Esophagus muscularis mucosa (tissue), 4 donors: ENCODE data around the gene P4HB. TPM values are rescaled to one million over a fixed set of nuclear protein-coding genes. Genes with fewer than 3 reads are reported as not detected.

ENCODE experiments used
- DNase-seq: peaks from one replicate; pipeline ENCODE4 v3.0.0-alpha.2; 2017; ENCODE audit errors: extremely low spot score
- H3K27ac ChIP-seq, 4 donors: fragments of 200-600 bp; sonication (generic); replicated peaks in 1 of 4; 1 replicate in 3 of 4; 2 replicates in 1 of 4; pipeline ENCODE4 v1.5.1; 2016 to 2019; ENCODE audit warnings: mild to moderate bottlenecking in 1 of 4
- H3K27me3 ChIP-seq, 4 donors: fragments of 200-600 bp; sonication (generic); one replicate each; pipeline versions ENCODE4 v1.5.1 to v1.6.0; 2016 to 2019
- H3K36me3 ChIP-seq, 4 donors: fragments of 200-600 bp; sonication (generic); one replicate each; pipeline ENCODE4 v1.5.1; 2016 to 2019
- H3K4me1 ChIP-seq, 4 donors: fragments of 200-600 bp; sonication (generic); one replicate each; pipeline ENCODE4 v1.5.1; 2016 to 2019
- H3K4me3 ChIP-seq, 4 donors: fragments of 200-600 bp; sonication (generic); 1 replicate in 2 of 4; 2 replicates in 2 of 4; pipeline ENCODE4 v1.5.1; 2016 to 2019; ENCODE audit warnings: mild to moderate bottlenecking in 4 of 4, moderate library complexity in 1 of 4
- H3K9me3 ChIP-seq, 4 donors: fragments of 200-600 bp; sonication (generic); 1 replicate in 3 of 4; 2 replicates in 1 of 4; pipeline ENCODE4 v1.5.1; 2016 to 2019
- EP300 ChIP-seq: sonication (generic); formaldehyde crosslinking; IDR thresholded peaks from one replicate; pipeline ENCODE4 v1.6.1; 2017; ENCODE audit warnings: antibody characterized with exemption
- POLR2A ChIP-seq: fragments of 450-650 bp; IDR thresholded peaks from one replicate; pipeline ENCODE4 v1.6.1; 2017; ENCODE audit warnings: antibody characterized with exemption, moderate library complexity, mild to moderate bottlenecking, low read depth
- POLR2AphosphoS5 ChIP-seq, 2 donors: sonication (generic); formaldehyde crosslinking; IDR thresholded peaks; one replicate each; pipeline ENCODE4 v1.6.1; 2017; ENCODE audit warnings: antibody characterized with exemption in 2 of 2
- WGBS: methylation state at CpG from one replicate; pipeline ENCODE4 v1.1.5; 2018; 5-methylcytosine and 5-hydroxymethylcytosine counted together
- intact Hi-C: fragments of 100-400 bp; cut with DNase I; formaldehyde crosslinking; loops from one replicate; pipeline ENCODE4 v1.15.1; 2023
- total RNA-seq, 4 donors: library from RNA; depleted of rRNA; stranded (reverse); fragments of >200 nt; gene quantifications; one replicate each; pipeline versions ENCODE4 v1.1.0 to v1.2.1, GENCODE V29; 2016
- TF ChIP-seq, protein P1 (sequence below), 3 experiments: fragments of 200-600 bp in 2 of 3; fragments of 450-650 bp in 1 of 3; sonication (generic) in 2 of 3; IDR thresholded peaks; one replicate each; pipeline ENCODE4 v1.5.1; 2017 to 2019; ENCODE audit warnings: antibody characterized with exemption in 3 of 3, mild to moderate bottlenecking in 2 of 3, moderate library complexity in 1 of 3

P4HB gene
- total RNA-seq, 4 donors from 2014 or later = 269 to 334 (median 313) TPM

DNA sequence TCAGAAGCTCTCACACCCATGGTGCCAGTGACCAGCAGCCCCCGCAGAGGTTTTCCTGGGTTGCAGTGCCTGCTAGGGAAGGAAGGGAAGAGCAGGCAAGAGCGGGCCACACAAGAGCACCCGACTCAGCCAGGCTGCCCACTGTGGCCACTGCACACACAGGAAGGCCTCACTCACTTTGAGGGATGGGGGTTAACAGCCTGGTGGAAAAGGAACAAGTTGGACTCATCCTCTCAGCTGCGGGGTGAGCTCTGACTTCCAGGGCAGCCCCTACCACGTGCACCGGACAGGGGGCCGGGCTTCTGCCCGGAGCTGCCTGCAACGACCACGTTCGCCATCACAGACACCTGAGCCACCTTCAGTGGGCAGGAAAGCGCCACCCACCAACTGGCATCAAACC lies 8.1 kb downstream of the P4HB start:
- H3K27me3 ChIP-seq = no peaks in the 10 kb centered on the region
- intact Hi-C loops = loop anchor here (5.0 kb wide), 1 partner anchor 45 kb away; no protein-coding TSS in a partner anchor
- H3K9me3 ChIP-seq = no peaks in the 10 kb centered on the region
- H3K4me1 ChIP-seq = peaks cover 0 to 25% (median 10%) of the 10 kb centered on the region in 4 donors
- WGBS = 88% methylated on average over 10 of the region's 12 CpGs
- peaks cover 46 to 98% (median 94%) of the 10 kb centered on the region in 4 donors for H3K36me3 ChIP-seq
- TF ChIP-seq EP300 (no peak), POLR2A (no peak), POLR2AphosphoS5 (IDR thresholded peaks at IDR 0.05) (no peak)
- TF ChIP-seq, protein P1, sequence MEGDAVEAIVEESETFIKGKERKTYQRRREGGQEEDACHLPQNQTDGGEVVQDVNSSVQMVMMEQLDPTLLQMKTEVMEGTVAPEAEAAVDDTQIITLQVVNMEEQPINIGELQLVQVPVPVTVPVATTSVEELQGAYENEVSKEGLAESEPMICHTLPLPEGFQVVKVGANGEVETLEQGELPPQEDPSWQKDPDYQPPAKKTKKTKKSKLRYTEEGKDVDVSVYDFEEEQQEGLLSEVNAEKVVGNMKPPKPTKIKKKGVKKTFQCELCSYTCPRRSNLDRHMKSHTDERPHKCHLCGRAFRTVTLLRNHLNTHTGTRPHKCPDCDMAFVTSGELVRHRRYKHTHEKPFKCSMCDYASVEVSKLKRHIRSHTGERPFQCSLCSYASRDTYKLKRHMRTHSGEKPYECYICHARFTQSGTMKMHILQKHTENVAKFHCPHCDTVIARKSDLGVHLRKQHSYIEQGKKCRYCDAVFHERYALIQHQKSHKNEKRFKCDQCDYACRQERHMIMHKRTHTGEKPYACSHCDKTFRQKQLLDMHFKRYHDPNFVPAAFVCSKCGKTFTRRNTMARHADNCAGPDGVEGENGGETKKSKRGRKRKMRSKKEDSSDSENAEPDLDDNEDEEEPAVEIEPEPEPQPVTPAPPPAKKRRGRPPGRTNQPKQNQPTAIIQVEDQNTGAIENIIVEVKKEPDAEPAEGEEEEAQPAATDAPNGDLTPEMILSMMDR (IDR thresholded peaks at IDR 0.05) = no peak
- H3K4me3 ChIP-seq = no peak overlapping the region
- no peak for DNase-seq
- no peak overlapping the region for H3K27ac ChIP-seq

DNA sequence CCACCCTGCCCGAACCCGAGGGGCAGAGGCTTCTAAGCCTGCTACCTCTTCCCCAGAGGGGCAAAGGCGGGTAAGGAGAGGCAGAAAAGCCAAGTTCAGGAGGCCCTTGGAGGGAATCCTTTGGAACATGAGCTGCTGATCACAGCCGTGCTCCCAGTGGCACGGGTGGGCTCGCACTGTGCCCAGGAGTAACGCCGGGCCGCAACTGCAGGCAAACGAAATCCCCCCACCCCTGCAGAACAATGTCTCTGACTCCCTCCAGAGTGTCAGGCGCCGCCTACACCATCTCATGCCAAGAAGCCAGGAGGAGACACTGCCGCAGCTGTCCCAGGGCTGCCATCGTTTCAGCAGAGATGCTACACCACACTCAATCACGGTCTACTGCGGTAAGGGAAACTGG lies 8.9 kb downstream of the P4HB start:
- Histone ChIP-seq H3K27ac (no peak overlapping the region), H3K4me3 (no peak overlapping the region), H3K36me3 (peaks cover 55 to 98% (median 94%) of the 10 kb centered on the region in 4 donors), H3K27me3 (no peaks in the 10 kb centered on the region), H3K9me3 (no peaks in the 10 kb centered on the region), H3K4me1 (peaks cover 0 to 20% (median 7%) of the 10 kb centered on the region in 4 donors)
- TF ChIP-seq POLR2A (no peak), POLR2AphosphoS5 (IDR thresholded peaks at IDR 0.05) (no peak), EP300 (no peak)
- TF ChIP-seq, protein P1 (IDR thresholded peaks at IDR 0.05) = no peak
- 92% methylated on average over 14 of the region's 16 CpGs for WGBS
- no peak for DNase-seq
- intact Hi-C loops = loop anchor here (5.0 kb wide), 1 partner anchor 46 kb away; no protein-coding TSS in a partner anchor

DNA sequence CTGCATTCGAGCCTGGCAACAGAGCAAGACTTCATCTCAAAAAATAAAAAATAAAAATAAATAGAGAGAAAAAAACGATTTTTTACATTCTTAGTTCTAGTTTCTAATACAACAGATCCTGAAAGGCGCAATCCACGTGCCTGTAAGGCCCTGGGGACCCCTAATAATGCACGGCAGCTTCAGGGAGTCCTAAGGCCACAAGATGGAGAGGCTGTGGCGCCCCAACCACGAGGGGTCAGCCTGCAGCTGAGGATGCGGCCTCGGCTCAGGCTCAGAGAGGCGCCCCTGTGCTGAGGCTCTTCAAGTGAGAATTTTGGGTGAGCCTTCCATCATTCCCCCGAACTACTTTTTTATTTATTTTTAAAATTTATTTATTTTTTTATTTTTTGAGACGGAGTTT lies 10.9 kb downstream of the P4HB start:
- 91% methylated on average over 12 of the region's 12 CpGs for WGBS
- intact Hi-C loops = no loop called here
- Histone ChIP-seq H3K27ac (no peak overlapping the region), H3K4me1 (peaks cover 0 to under 1% (median 0%) of the 10 kb centered on the region in 4 donors), H3K4me3 (no peak overlapping the region), H3K27me3 (no peaks in the 10 kb centered on the region), H3K36me3 (peaks cover 65 to 98% (median 94%) of the 10 kb centered on the region in 4 donors), H3K9me3 (no peaks in the 10 kb centered on the region)
- TF ChIP-seq EP300 (no peak), POLR2AphosphoS5 (IDR thresholded peaks at IDR 0.05) (no peak), POLR2A (no peak)
- TF ChIP-seq, protein P1 (IDR thresholded peaks at IDR 0.05) = no peak
- DNase-seq = no peak

DNA sequence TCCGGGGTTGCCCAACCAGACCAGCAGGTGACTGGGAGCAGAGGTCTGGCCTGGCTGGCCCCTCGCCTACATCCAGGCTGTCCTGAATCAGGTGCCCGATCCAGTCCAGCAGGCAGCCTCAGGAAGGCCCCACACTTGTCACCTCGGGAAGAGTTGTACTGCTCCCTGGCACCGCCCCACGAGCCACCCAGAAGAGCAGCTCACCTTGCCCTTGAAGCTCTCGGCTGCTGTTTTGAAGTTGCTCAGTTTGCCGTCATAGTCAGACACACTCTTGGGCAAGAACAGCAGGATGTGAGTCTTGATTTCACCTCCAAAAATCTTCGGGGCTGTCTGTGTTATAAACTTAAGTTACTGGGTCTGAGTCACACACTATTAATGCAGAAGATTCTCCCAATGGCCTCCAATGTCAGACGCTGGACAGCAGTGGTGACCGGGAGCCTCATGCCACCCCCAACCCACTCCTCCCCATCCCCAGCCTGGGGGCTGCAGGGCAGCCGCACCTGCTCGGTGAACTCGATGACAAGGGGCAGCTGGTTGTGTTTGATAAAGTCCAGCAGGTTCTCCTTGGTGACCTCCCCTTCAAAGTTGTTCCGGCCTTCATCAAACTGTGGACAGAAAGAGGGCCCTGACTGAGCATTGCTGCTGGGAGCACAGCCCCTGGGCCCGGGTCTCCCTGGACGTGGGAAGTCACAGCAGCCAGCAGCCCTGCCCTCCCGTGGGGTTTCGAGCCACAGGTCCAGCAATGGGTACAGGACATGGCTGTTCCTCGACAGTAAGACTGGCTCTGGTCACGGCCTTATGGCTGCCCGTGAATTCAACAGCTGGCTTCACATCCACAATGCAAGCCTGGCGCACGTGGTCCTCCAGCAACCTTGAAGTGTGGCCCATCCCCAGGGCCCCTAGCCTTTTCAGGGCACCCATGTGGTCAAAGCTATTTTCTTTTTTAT lies 13.3 kb downstream of the P4HB start:
- H3K4me3 ChIP-seq = no peak overlapping the region
- no peak for DNase-seq
- peaks cover 59 to 98% (median 93%) of the 10 kb centered on the region in 4 donors for H3K36me3 ChIP-seq
- WGBS = 85% methylated on average over 14 of the region's 24 CpGs
- intact Hi-C loops = no loop called here
- H3K27ac ChIP-seq = no peak overlapping the region
- H3K27me3 ChIP-seq = no peaks in the 10 kb centered on the region
- H3K4me1 ChIP-seq = peaks cover 0 to 5% (median 0%) of the 10 kb centered on the region in 4 donors
- H3K9me3 ChIP-seq = no peaks in the 10 kb centered on the region
- TF ChIP-seq POLR2A = no peak
- no peak for TF ChIP-seq POLR2AphosphoS5 (IDR thresholded peaks at IDR 0.05)
- TF ChIP-seq, protein P1 (IDR thresholded peaks at IDR 0.05) = no peak
- no peak for TF ChIP-seq EP300
